Activated CD4-positive, alpha-beta T cell treated with anti-CD3 and anti-CD28 coated beads for 36 hours (primary cell): ENCODE measurements around the gene CYB561. TPM values are rescaled to one million over a fixed set of nuclear protein-coding genes. Genes with fewer than 3 reads are reported as not detected.

Experiments used
- ATAC-seq: fragments of 200-7000 bp; cut with Tn5 transposase; one replicate; pipeline ENCODE4 v1.10.0; 2021; ENCODE audit warnings: mild to moderate bottlenecking, moderate library complexity
- CTCF ChIA-PET: fragments of 350-600 bp; sonication (Branson Sonifier 250); formaldehyde crosslinking; loops from one replicate; lab custom pipeline; 2021; ENCODE audit warnings: antibody characterized with exemption; lab: Charles Lee
- POLR2A ChIA-PET: fragments of 350-600 bp; sonication (Branson Sonifier 250); formaldehyde crosslinking; loops from one replicate; lab custom pipeline; 2021; ENCODE audit warnings: antibody characterized with exemption, inconsistent platforms; lab: Charles Lee
- DNase-seq: peaks from one replicate; pipeline ENCODE4 v3.0.0-alpha.2; 2020
- H3K27ac Mint-ChIP-seq: one replicate; pipeline ENCODE4 v1.8.0; 2021; ENCODE audit warnings: mixed read lengths
- H3K27me3 Mint-ChIP-seq: one replicate; pipeline ENCODE4 v1.8.0; 2021; ENCODE audit warnings: mixed read lengths
- H3K36me3 Mint-ChIP-seq: one replicate; pipeline ENCODE4 v1.8.0; 2021; ENCODE audit warnings: low read depth, mixed read lengths
- H3K4me1 Mint-ChIP-seq: one replicate; pipeline ENCODE4 v1.8.0; 2021; ENCODE audit warnings: mixed read lengths
- H3K4me3 Mint-ChIP-seq: one replicate; pipeline ENCODE4 v1.8.0; 2021; ENCODE audit warnings: mild to moderate bottlenecking, moderate library complexity, mixed read lengths
- H3K9me3 Mint-ChIP-seq: one replicate; pipeline ENCODE4 v1.8.0; 2021; ENCODE audit warnings: low read depth, mixed read lengths
- intact Hi-C, 2 experiments: fragments of 100-400 bp; cut with DNase I in 1 of 2; cut with micrococcal nuclease in 1 of 2; formaldehyde crosslinking; loops; one replicate each; pipeline versions ENCODE4 v1.14.2 to v1.15.1; 2022 to 2024; cut with DNase I, micrococcal nuclease
- total RNA-seq, 2 experiments: library from RNA; stranded (reverse); gene quantifications; one replicate each; pipeline ENCODE4 v1.2.3, GENCODE V29; 2021

The CYB561 gene
- total RNA-seq, 2 experiments from 2014 or later, result 2.5 to 3.0 TPM

GRCh38 chr17:63487014-63487339 is 40.9 kb upstream of the CYB561 start:
- H3K27me3 Mint-ChIP-seq, result no peaks in the 10 kb centered on the region
- DNase-seq (no peak), ATAC-seq (no peak)
- no peaks in the 10 kb centered on the region for H3K36me3 Mint-ChIP-seq
- H3K27ac Mint-ChIP-seq, result no peak overlapping the region
- H3K4me3 Mint-ChIP-seq, result no peak overlapping the region
- POLR2A ChIA-PET, result no interaction called here
- intact Hi-C loops, result no loop called here
- H3K4me1 Mint-ChIP-seq, result no peaks in the 10 kb centered on the region
- no peaks in the 10 kb centered on the region for H3K9me3 Mint-ChIP-seq
- CTCF ChIA-PET, result interaction anchor here (0.7 to 1.8 kb wide), 8 partner anchors 8 to 815 kb away, joined by 3 to 7 read pairs (median 3); no protein-coding TSS in a partner anchor

- intact Hi-C loops, result no loop called here
- ATAC-seq (no peak), DNase-seq (no peak)
- H3K9me3 Mint-ChIP-seq, result no peaks in the 10 kb centered on the region
- H3K4me1 Mint-ChIP-seq, result no peaks in the 10 kb centered on the region
- POLR2A ChIA-PET, result no interaction called here
- no peak overlapping the region for H3K27ac Mint-ChIP-seq
- no peaks in the 10 kb centered on the region for H3K36me3 Mint-ChIP-seq
- H3K27me3 Mint-ChIP-seq, result no peaks in the 10 kb centered on the region
- H3K4me3 Mint-ChIP-seq, result no peak overlapping the region
- CTCF ChIA-PET, result interaction anchor here (0.7 to 1.8 kb wide), 7 partner anchors 7 to 673 kb away, joined by 3 to 7 read pairs (median 3); no protein-coding TSS in a partner anchor
Measured at GRCh38 chr17:63486317-63487013, 40.4 kb upstream of the CYB561 start.

GRCh38 chr17:63483655-63484575 is 37.8 kb upstream of the CYB561 start:
- Mint-ChIP-seq H3K27ac (no peak overlapping the region), H3K4me3 (no peak overlapping the region), H3K36me3 (no peaks in the 10 kb centered on the region), H3K4me1 (peaks cover 2% of the 10 kb centered on the region), H3K27me3 (peaks cover 4% of the 10 kb centered on the region), H3K9me3 (no peaks in the 10 kb centered on the region)
- CTCF ChIA-PET, result interaction anchor here (0.6 to 8.3 kb wide), 3 partner anchors 60 to 149 kb away, joined by 3 to 102 read pairs (median 3); no protein-coding TSS in a partner anchor
- POLR2A ChIA-PET, result no interaction called here
- intact Hi-C loops, result no loop called here
- DNase-seq (no peak), ATAC-seq (no peak)

DNA sequence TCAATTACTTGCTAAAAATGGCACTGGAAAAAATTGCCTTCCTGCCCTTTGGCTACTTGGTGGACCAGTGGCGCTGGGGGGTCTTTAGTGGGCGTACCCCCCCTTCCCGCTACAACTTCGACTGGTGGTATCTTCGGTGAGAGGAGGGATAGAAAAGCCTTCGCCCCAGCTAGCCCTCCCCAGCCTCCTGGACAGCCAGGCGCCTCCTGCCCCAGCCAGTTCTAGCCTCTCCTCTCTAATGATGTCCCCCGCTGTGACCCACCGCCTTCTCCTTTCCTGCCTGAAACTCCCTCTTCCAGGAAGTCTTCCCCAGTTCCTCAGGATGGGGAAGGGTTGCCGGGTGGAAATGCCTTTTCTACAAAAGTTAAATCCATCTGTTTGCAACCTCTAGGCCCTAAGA is 36.9 kb upstream of the CYB561 start:
- intact Hi-C loops, result no loop called here
- H3K27ac Mint-ChIP-seq, result no peak overlapping the region
- peaks cover 9% of the 10 kb centered on the region for H3K27me3 Mint-ChIP-seq
- ATAC-seq (no peak), DNase-seq (no peak)
- H3K36me3 Mint-ChIP-seq, result no peaks in the 10 kb centered on the region
- H3K9me3 Mint-ChIP-seq, result no peaks in the 10 kb centered on the region
- peaks cover 5% of the 10 kb centered on the region for H3K4me1 Mint-ChIP-seq
- no peak overlapping the region for H3K4me3 Mint-ChIP-seq
- POLR2A ChIA-PET, result no interaction called here
- CTCF ChIA-PET, result interaction anchor here (0.6 to 8.3 kb wide), 2 partner anchors 59 to 150 kb away, joined by 3 to 102 read pairs; no protein-coding TSS in a partner anchor

GRCh38 chr17:63482509-63482908 is 36.4 kb upstream of the CYB561 start:
- H3K4me1 Mint-ChIP-seq, result peaks cover 10% of the 10 kb centered on the region
- DNase-seq, result no peak
- peaks cover 14% of the 10 kb centered on the region for H3K27me3 Mint-ChIP-seq
- no peaks in the 10 kb centered on the region for H3K36me3 Mint-ChIP-seq
- ChIA-PET POLR2A (no interaction called here), CTCF (interaction anchor here (8.3 kb wide), 1 partner anchor 59 kb away, joined by 102 read pairs; no protein-coding TSS in a partner anchor)
- intact Hi-C loops, result no loop called here
- H3K9me3 Mint-ChIP-seq, result no peaks in the 10 kb centered on the region
- no peak overlapping the region for H3K27ac Mint-ChIP-seq
- ATAC-seq, result no peak
- H3K4me3 Mint-ChIP-seq, result no peak overlapping the region

DNA sequence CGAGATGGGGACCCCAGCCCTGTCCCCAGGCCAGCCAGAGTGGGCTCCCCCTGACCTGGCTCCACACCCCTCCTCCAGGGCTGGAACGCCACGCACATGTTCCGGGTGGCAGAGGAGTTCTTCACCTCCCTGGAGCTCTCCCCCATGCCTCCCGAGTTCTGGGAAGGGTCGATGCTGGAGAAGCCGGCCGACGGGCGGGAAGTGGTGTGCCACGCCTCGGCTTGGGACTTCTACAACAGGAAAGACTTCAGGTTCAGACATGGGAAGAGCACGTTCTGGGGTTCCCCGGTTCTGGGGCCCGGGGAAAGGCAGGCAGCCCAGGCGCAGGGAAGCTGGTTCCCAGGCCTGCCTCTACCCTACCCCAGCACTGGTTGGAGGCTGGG is 35.4 kb upstream of the CYB561 start:
- ATAC-seq (no peak), DNase-seq (no peak)
- H3K4me3 Mint-ChIP-seq, result no peak overlapping the region
- H3K27me3 Mint-ChIP-seq, result peaks cover 15% of the 10 kb centered on the region
- intact Hi-C loops, result no loop called here
- ChIA-PET POLR2A (no interaction called here), CTCF (interaction anchor here (0.6 to 8.3 kb wide), 2 partner anchors 58 to 90 kb away, joined by 3 to 102 read pairs; no protein-coding TSS in a partner anchor)
- H3K27ac Mint-ChIP-seq, result no peak overlapping the region
- H3K4me1 Mint-ChIP-seq, result peaks cover 12% of the 10 kb centered on the region
- no peaks in the 10 kb centered on the region for H3K36me3 Mint-ChIP-seq
- H3K9me3 Mint-ChIP-seq, result no peaks in the 10 kb centered on the region

DNA sequence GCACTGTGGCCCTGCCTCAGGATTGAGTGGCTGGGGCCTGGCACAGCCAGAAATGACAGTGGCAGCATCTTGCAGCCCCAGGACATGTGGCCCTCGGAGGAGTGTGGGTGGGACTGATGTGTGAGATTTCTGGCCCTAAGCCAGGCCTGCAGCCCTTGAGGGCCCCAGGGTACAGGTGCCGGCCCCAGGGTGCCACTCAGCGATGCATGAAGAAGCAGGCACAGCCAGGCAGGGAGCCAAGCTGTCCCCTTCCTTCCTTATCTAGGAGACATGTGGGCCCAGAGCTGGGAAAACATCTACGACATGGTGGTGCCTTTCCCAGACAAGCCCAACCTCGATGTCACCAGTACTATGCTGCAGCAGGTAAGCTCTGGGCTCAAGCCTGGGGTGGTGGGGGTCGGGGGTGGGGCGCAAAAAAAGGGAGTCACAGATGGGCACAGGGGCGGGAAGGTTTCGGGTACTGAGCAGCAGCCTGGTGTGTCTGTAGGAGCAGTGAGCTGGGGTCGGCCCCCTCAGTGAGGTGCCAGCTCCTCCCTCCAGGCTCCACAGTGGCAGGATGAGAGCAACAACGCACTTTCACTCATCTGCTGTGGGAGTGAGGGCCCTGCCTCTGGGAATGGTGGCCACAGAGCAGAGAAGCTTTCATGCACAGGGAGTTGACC is 34.9 kb upstream of the CYB561 start:
- Mint-ChIP-seq H3K27ac (no peak overlapping the region), H3K27me3 (peaks cover 18% of the 10 kb centered on the region), H3K4me3 (no peak overlapping the region), H3K9me3 (no peaks in the 10 kb centered on the region), H3K36me3 (no peaks in the 10 kb centered on the region), H3K4me1 (peaks cover 12% of the 10 kb centered on the region)
- intact Hi-C loops, result no loop called here
- ChIA-PET POLR2A (no interaction called here), CTCF (interaction anchor here (0.9 to 8.3 kb wide), 3 partner anchors 41 to 57 kb away, joined by 6 to 102 read pairs (median 10); no protein-coding TSS in a partner anchor)
- no peak for DNase-seq
- ATAC-seq, result no peak

- no peak for ATAC-seq
- ChIA-PET CTCF (interaction anchor here (0.7 to 8.3 kb wide), 8 partner anchors 25 to 740 kb away, joined by 3 to 102 read pairs (median 8); no protein-coding TSS in a partner anchor), POLR2A (no interaction called here)
- Mint-ChIP-seq H3K4me1 (peaks cover 12% of the 10 kb centered on the region), H3K27me3 (peaks cover 24% of the 10 kb centered on the region), H3K27ac (no peak overlapping the region), H3K4me3 (no peak overlapping the region), H3K36me3 (no peaks in the 10 kb centered on the region), H3K9me3 (no peaks in the 10 kb centered on the region)
- intact Hi-C loops, result no loop called here
- DNase-seq, result no peak
Measured at GRCh38 chr17:63480192-63480784, 34.2 kb upstream of the CYB561 start.

DNA sequence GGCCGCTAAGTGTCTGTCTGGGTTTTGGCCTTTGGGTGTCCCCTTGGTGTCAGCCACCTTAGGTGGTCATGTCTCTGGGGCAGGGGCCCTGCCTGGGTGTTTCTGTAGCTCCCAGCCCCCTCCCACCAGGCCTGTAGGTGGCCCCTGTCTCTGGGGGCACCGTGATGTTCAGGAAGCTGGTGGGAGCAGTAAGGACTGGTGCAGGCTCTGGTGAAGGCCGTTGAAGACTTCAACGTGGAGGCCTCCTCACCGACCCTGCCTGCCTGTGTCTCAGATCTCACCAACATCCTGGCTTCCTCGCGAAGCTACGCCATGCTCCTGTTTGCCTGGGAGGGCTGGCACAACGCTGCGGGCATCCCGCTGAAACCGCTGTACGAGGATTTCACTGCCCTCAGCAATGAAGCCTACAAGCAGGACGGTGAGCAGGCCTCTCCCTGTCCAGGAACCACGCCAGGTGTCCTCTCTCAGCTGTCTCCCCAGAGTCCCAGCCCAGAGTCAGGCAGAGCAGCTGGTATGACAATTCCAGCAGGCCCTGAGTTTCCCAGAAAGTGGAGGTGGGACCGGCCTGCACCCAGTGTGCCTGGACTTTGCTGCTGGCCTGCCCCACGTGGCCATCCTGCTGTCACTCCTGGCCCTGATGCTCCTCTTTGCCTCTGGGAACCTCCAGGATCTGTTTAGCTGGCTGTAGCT is 33.5 kb upstream of the CYB561 start:
- no peak overlapping the region for H3K4me3 Mint-ChIP-seq
- no peak overlapping the region for H3K27ac Mint-ChIP-seq
- peaks cover 27% of the 10 kb centered on the region for H3K27me3 Mint-ChIP-seq
- no peaks in the 10 kb centered on the region for H3K36me3 Mint-ChIP-seq
- peaks cover 12% of the 10 kb centered on the region for H3K4me1 Mint-ChIP-seq
- H3K9me3 Mint-ChIP-seq, result no peaks in the 10 kb centered on the region
- no peak for ATAC-seq
- ChIA-PET CTCF (interaction anchor here (0.6 to 8.3 kb wide), 16 partner anchors 8 to 740 kb away, joined by 3 to 102 read pairs (median 3); no protein-coding TSS in a partner anchor), POLR2A (no interaction called here)
- intact Hi-C loops, result loop anchor here (1.0 to 5.0 kb wide), 4 partner anchors 37 to 133 kb away; no protein-coding TSS in a partner anchor
- DNase-seq, result no peak

GRCh38 chr17:63478814-63479494 is 32.8 kb upstream of the CYB561 start:
- ChIA-PET POLR2A (no interaction called here), CTCF (interaction anchor here (0.6 to 8.3 kb wide), 21 partner anchors 9 to 836 kb away, joined by 3 to 102 read pairs (median 3); no protein-coding TSS in a partner anchor)
- Mint-ChIP-seq H3K27ac (no peak overlapping the region), H3K9me3 (no peaks in the 10 kb centered on the region), H3K36me3 (no peaks in the 10 kb centered on the region), H3K4me1 (peaks cover 12% of the 10 kb centered on the region), H3K27me3 (peaks cover 27% of the 10 kb centered on the region), H3K4me3 (no peak overlapping the region)
- intact Hi-C loops, result loop anchor here (1.0 to 5.0 kb wide), 4 partner anchors 37 to 133 kb away; no protein-coding TSS in a partner anchor
- peak; percentile 92 for ATAC-seq
- peak; percentile 89 for DNase-seq
